Endothelial cell of umbilical vein (primary cell): Measurements from ENCODE around the gene SFSWAP. TPM values are rescaled to one million over a fixed set of nuclear protein-coding genes. Genes with fewer than 3 reads are reported as not detected.

Source experiments
- BruUV-seq: library from RNA; stranded (reverse); fragments of 400-500 nt; replicated peaks from 2 replicates; lab custom pipeline; 2021; lab: Mats Ljungman, UMichigan
- CTCF ChIA-PET: fragments of 300-600, 350-600 bp; sonication (Branson Sonifier 250); formaldehyde crosslinking; loops from one replicate; lab custom pipeline; 2021; ENCODE audit warnings: antibody characterized with exemption, inconsistent platforms; lab: Charles Lee
- POLR2A ChIA-PET: fragments of 300-600, 350-600 bp; sonication (Branson Sonifier 250); formaldehyde crosslinking; loops from one replicate; lab custom pipeline; 2021; ENCODE audit warnings: antibody characterized with exemption, inconsistent platforms; lab: Charles Lee
- DNase-seq: peaks from one replicate; pipeline ENCODE4 v3.0.0-alpha.2; 2011; ENCODE audit warnings: low read depth, low spot score
- FAIRE-seq: peaks from 2 replicates; lab custom pipeline; 2011; peaks lifted over from hg19 to GRCh38; lab: Jason Lieb, UNC
- H2AFZ ChIP-seq: 2 replicates; pipeline ENCODE4 v1.6.0; 2012; ENCODE audit warnings: low read depth, low read length, control low read depth, inconsistent platforms
- H3K27ac ChIP-seq: 2 replicates; pipeline ENCODE4 v1.5.1; 2011; ENCODE audit warnings: low read depth, mild to moderate bottlenecking, control low read depth, low read length, moderate library complexity; ENCODE audit not compliant: insufficient read depth
- H3K27me3 ChIP-seq, 2 experiments: 2 replicates each; pipeline versions ENCODE4 v1.6.0 to v1.6.1; 2011; ENCODE audit warnings: low read length in 2 of 2, mixed read lengths in 1 of 2; ENCODE audit not compliant: control insufficient read depth in 2 of 2, insufficient read depth in 2 of 2
- H3K36me3 ChIP-seq, 2 experiments: 2 replicates in 1 of 2; 3 replicates in 1 of 2; pipeline ENCODE4 v1.5.1; 2011; ENCODE audit warnings: low read length in 2 of 2, mild to moderate bottlenecking in 1 of 2, moderate library complexity in 1 of 2; ENCODE audit not compliant: control insufficient read depth in 2 of 2, insufficient read depth in 2 of 2; ENCODE audit errors: extremely low read depth in 1 of 2
- H3K4me1 ChIP-seq: 3 replicates; pipeline ENCODE4 v1.5.1; 2011; ENCODE audit warnings: mild to moderate bottlenecking, low read length; ENCODE audit not compliant: control insufficient read depth, insufficient read depth; ENCODE audit errors: extremely low read depth
- H3K4me2 ChIP-seq: 2 replicates; pipeline ENCODE4 v1.6.1; 2011; ENCODE audit warnings: low read length, control low read depth, mixed read lengths; ENCODE audit not compliant: insufficient read depth
- H3K4me3 ChIP-seq, 3 experiments: fragments of 200-600 bp in 1 of 3; sonication (generic), shearing (Covaris generic) in 1 of 3; replicated peaks in 1 of 3; 2 replicates each; pipeline ENCODE4 v1.5.1; 2011 to 2016; ENCODE audit warnings: control low read depth in 3 of 3, low read length in 3 of 3, mild to moderate bottlenecking in 2 of 3, inconsistent platforms in 1 of 3, low read depth in 1 of 3, moderate library complexity in 1 of 3; ENCODE audit not compliant: insufficient read depth in 1 of 3
- H3K79me2 ChIP-seq: 2 replicates; pipeline ENCODE4 v1.6.0; 2012; ENCODE audit warnings: low read length, inconsistent platforms; ENCODE audit not compliant: control insufficient read depth, insufficient read depth
- H3K9ac ChIP-seq: replicated peaks from 2 replicates; pipeline ENCODE3; 2011; ENCODE audit warnings: low read length, control low read depth; ENCODE audit not compliant: insufficient read depth; ENCODE audit errors: extremely low read depth
- H3K9me1 ChIP-seq: replicated peaks from 3 replicates; pipeline ENCODE4 v1.6.0; 2011; ENCODE audit warnings: mild to moderate bottlenecking, low read length; ENCODE audit not compliant: control insufficient read depth, insufficient read depth; ENCODE audit errors: extremely low read depth
- H3K9me3 ChIP-seq: replicated peaks from 2 replicates; pipeline ENCODE4 v1.5.1; 2012; ENCODE audit warnings: low read length, inconsistent platforms; ENCODE audit not compliant: control insufficient read depth, insufficient read depth
- H4K20me1 ChIP-seq: replicated peaks from 2 replicates; pipeline ENCODE3; 2011; ENCODE audit warnings: mild to moderate bottlenecking, low read length; ENCODE audit not compliant: control insufficient read depth, insufficient read depth; ENCODE audit errors: extremely low read depth
- CTCF ChIP-seq, 2 donors: IDR thresholded peaks; 1 replicate in 1 of 2; 2 replicates in 1 of 2; pipeline ENCODE4 v1.5.1; 2011; ENCODE audit warnings: low read length in 2 of 2, mild to moderate bottlenecking in 2 of 2, moderate library complexity in 2 of 2, control low read depth in 1 of 2, inconsistent platforms in 1 of 2, low read depth in 1 of 2; ENCODE audit not compliant: insufficient read depth in 1 of 2; ENCODE audit errors: extremely low read depth in 1 of 2
- EZH2 ChIP-seq: IDR thresholded peaks from 2 replicates; pipeline ENCODE4 v1.6.1; 2012; ENCODE audit warnings: borderline replicate concordance, low read depth, mild to moderate bottlenecking, moderate library complexity, low read length, inconsistent platforms; ENCODE audit not compliant: severe bottlenecking
- FOS ChIP-seq: IDR thresholded peaks from 2 replicates; pipeline ENCODE4 v1.6.1; 2011; ENCODE audit warnings: mild to moderate bottlenecking, low read length, moderate library complexity, borderline replicate concordance; ENCODE audit not compliant: insufficient read depth
- GATA2 ChIP-seq: IDR thresholded peaks from 2 replicates; pipeline ENCODE4 v1.7.0; 2011; ENCODE audit warnings: low read depth, mild to moderate bottlenecking, moderate library complexity, mixed read lengths, low read length; ENCODE audit not compliant: insufficient read length, insufficient read depth
- JUN ChIP-seq: IDR thresholded peaks from 2 replicates; pipeline ENCODE4 v1.6.1; 2011; ENCODE audit warnings: borderline replicate concordance, low read depth; ENCODE audit not compliant: insufficient read length, insufficient read depth
- MYC ChIP-seq: IDR thresholded peaks from one replicate; pipeline ENCODE4 v1.6.1; 2011; ENCODE audit warnings: mild to moderate bottlenecking, low read depth, low read length
- POLR2A ChIP-seq: IDR thresholded peaks from 2 replicates; pipeline ENCODE4 v1.6.1; 2012; ENCODE audit warnings: low read depth, mild to moderate bottlenecking, control low read depth, low read length
- POLR2AphosphoS5 ChIP-seq: IDR thresholded peaks from 2 replicates; pipeline ENCODE4 v1.6.1; 2012; ENCODE audit warnings: low read depth, mild to moderate bottlenecking, control low read depth, low read length, moderate library complexity; ENCODE audit not compliant: insufficient read depth
- dilution Hi-C: fragments of 300-500 bp; cut with MboI; formaldehyde crosslinking; loops from one replicate; pipeline ENCODE4 v1.15.0; 2019; ENCODE audit warnings: low sequenced_read_pairs; ENCODE audit not compliant: extremely low pct_ligation_motif_present
- intact Hi-C: fragments of 100-400 bp; cut with micrococcal nuclease; formaldehyde crosslinking; loops from one replicate; pipeline ENCODE4 v1.10.0; 2022
- polyA plus RNA-seq, 4 experiments: library from polyadenylated mRNA; depleted of rRNA in 3 of 4; stranded (reverse) in 3 of 4; unstranded in 1 of 4; fragments of >200 nt; gene quantifications; 2 replicates each; pipeline versions ENCODE4 v1.2.1 to v1.2.3, GENCODE V29; 2011 to 2012; ENCODE audit warnings: missing spikeins in 1 of 4
- total RNA-seq: library from RNA; stranded (reverse); gene quantifications from 2 replicates; pipeline ENCODE4 v1.2.3, GENCODE V29; 2021
- TF ChIP-seq, protein P1 (sequence below): IDR thresholded peaks from 2 replicates; pipeline ENCODE4 v1.6.1; 2011; ENCODE audit not compliant: insufficient read depth, insufficient read length

Gene SFSWAP
- total and polyA plus RNA-seq, 2 donors (not counting 3 experiments of a cell fraction or from before 2014, with no cell fraction given), result 38.1 to 53.3 TPM

DNA sequence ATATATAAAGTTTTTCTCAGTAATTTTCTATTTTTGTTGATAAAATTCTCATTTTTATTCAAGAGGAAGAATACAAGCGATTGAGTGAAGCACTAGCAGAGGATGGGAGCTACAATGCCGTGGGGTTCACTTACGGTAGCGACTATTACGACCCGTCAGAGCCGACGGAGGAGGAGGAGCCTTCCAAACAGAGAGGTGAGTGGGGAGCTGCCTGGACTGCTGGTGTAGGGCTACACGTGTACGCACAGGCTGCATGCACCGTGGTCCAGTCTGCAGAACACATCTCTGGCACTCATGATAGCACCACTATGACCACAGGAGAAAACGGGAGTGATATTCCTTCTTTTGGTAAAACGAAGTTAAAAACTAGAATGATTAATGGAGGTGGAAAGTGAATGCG lies 3.9 kb downstream of the SFSWAP start:
- no peak overlapping the region for H3K9ac ChIP-seq
- no peaks in the 10 kb centered on the region for H4K20me1 ChIP-seq
- peaks cover 35% of the 10 kb centered on the region for H3K79me2 ChIP-seq
- intact Hi-C loops (loop anchor here (10.0 kb wide), 1 partner anchor 840 kb away; the partner anchor contains the start of gene RAN), dilution Hi-C loops (no loop called here)
- H3K9me1 ChIP-seq, result no peaks in the 10 kb centered on the region
- H3K9me3 ChIP-seq, result no peaks in the 10 kb centered on the region
- no peak overlapping the region for H2AFZ ChIP-seq
- DNase-seq (no peak), FAIRE-seq (no peak)
- CTCF ChIA-PET, result interaction anchor here (1.2 kb wide), 1 partner anchor 10 kb away, joined by 3 read pairs; no protein-coding TSS in a partner anchor
- no peaks in the 10 kb centered on the region for H3K27me3 ChIP-seq
- no peak overlapping the region for H3K4me2 ChIP-seq
- no peak for TF ChIP-seq MYC
- TF ChIP-seq POLR2AphosphoS5, result no peak
- TF ChIP-seq FOS, result no peak
- no peak for TF ChIP-seq JUN
- no peak for TF ChIP-seq CTCF (IDR thresholded peaks at IDR 0.05; ENCODE audit: extremely low read depth in 1 of 2, insufficient read depth in 1 of 2, low read depth in 1 of 2, low read length in 2 of 2)
- TF ChIP-seq POLR2A, result no peak
- TF ChIP-seq GATA2, result no peak
- TF ChIP-seq, protein P1, sequence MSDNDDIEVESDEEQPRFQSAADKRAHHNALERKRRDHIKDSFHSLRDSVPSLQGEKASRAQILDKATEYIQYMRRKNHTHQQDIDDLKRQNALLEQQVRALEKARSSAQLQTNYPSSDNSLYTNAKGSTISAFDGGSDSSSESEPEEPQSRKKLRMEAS, result no peak
- no peak for TF ChIP-seq EZH2
- BruUV-seq, result no TSS peak
- no peak overlapping the region for H3K27ac ChIP-seq
- peaks cover 18 to 35% of the 10 kb centered on the region in 2 experiments for H3K36me3 ChIP-seq
- POLR2A ChIA-PET, result no interaction called here
- no peak overlapping the region for H3K4me3 ChIP-seq
- peaks cover 16% of the 10 kb centered on the region for H3K4me1 ChIP-seq
